SK-N-SH (cell line): ENCODE data around the gene DHODH. TPM values are rescaled to one million over a fixed set of nuclear protein-coding genes. Genes with fewer than 3 reads are reported as not detected.

Experiments used
- CTCF ChIA-PET: fragments of 300-600, 350-600 bp; formaldehyde crosslinking; extraction: SDS; loops from one replicate; lab custom pipeline; 2021; lab: Yijun Ruan, JAX
- POLR2A ChIA-PET: fragments of 350-600 bp; sonication (Branson Sonifier 250); formaldehyde crosslinking; extraction: SDS; loops from one replicate; lab custom pipeline; 2020; ENCODE audit warnings: antibody characterized with exemption, inconsistent platforms; lab: Yijun Ruan, JAX
- DNase-seq: peaks from one replicate; pipeline ENCODE4 v3.0.0; 2012
- H2AFZ ChIP-seq: fragments of 200-600 bp; sonication (generic); 2 replicates; pipeline ENCODE4 v1.8.1; 2016; ENCODE audit warnings: antibody characterized with exemption, mild to moderate bottlenecking, low read depth
- H3F3A ChIP-seq: fragments of 200-600 bp; sonication (generic); replicated peaks from 2 replicates; pipeline ENCODE3; 2016; ENCODE audit warnings: antibody characterized with exemption, mild to moderate bottlenecking; ENCODE audit not compliant: insufficient read depth
- H3K27ac ChIP-seq, 2 experiments: fragments of 200-500 bp in 1 of 2; fragments of 200-600 bp in 1 of 2; sonication (Bioruptor generic) in 1 of 2; sonication (generic), shearing (Covaris generic) in 1 of 2; 2 replicates each; pipeline versions ENCODE4 v1.5.1 to v1.6.1; 2014 to 2016; ENCODE audit warnings: low read depth in 2 of 2, inconsistent platforms in 1 of 2, low read length in 1 of 2, mild to moderate bottlenecking in 1 of 2, mixed read lengths in 1 of 2
- H3K27me3 ChIP-seq: fragments of 200-600 bp; sonication (generic), shearing (Covaris generic); 2 replicates; pipeline ENCODE4 v1.6.1; 2016; ENCODE audit warnings: mixed run types; ENCODE audit not compliant: insufficient read depth
- H3K36me3 ChIP-seq, 2 experiments: fragments of 200-500 bp in 1 of 2; fragments of 200-600 bp in 1 of 2; sonication (Bioruptor generic) in 1 of 2; sonication (generic) in 1 of 2; replicated peaks in 1 of 2; 2 replicates each; pipeline versions ENCODE3 to v1.5.1; 2014 to 2016; ENCODE audit warnings: low read length in 1 of 2, mild to moderate bottlenecking in 1 of 2; ENCODE audit not compliant: insufficient read depth in 2 of 2, control insufficient read depth in 1 of 2
- H3K4me1 ChIP-seq, 2 experiments: fragments of 200-500 bp in 1 of 2; fragments of 200-600 bp in 1 of 2; sonication (Bioruptor generic) in 1 of 2; sonication (generic), shearing (Covaris generic) in 1 of 2; 2 replicates each; pipeline versions ENCODE4 v1.5.1 to v1.6.1; 2014 to 2016; ENCODE audit warnings: low read depth in 1 of 2, low read length in 1 of 2, mixed run types in 1 of 2; ENCODE audit not compliant: insufficient read depth in 2 of 2, control insufficient read depth in 1 of 2
- H3K4me2 ChIP-seq: fragments of 200-600 bp; sonication (generic), shearing (Covaris generic); 2 replicates; pipeline ENCODE4 v1.6.1; 2017; ENCODE audit warnings: mixed run types
- H3K4me3 ChIP-seq, 2 experiments: fragments of 200-500 bp in 1 of 2; fragments of 200-600 bp in 1 of 2; sonication (Bioruptor generic) in 1 of 2; sonication (generic), shearing (Covaris generic) in 1 of 2; 2 replicates each; pipeline versions ENCODE4 v1.5.1 to v1.8.1; 2014 to 2016; ENCODE audit warnings: low read depth in 2 of 2, inconsistent platforms in 1 of 2, low read length in 1 of 2, mild to moderate bottlenecking in 1 of 2, mixed read lengths in 1 of 2, moderate library complexity in 1 of 2
- H3K79me2 ChIP-seq: fragments of 200-600 bp; sonication (generic); 2 replicates; pipeline ENCODE4 v1.8.1; 2017; ENCODE audit warnings: mild to moderate bottlenecking; ENCODE audit not compliant: insufficient read depth
- H3K9ac ChIP-seq: fragments of 200-600 bp; sonication (generic); 2 replicates; pipeline ENCODE4 v1.6.1; 2017; ENCODE audit warnings: mixed run types
- H3K9me2 ChIP-seq: fragments of 200-600 bp; sonication (generic); 2 replicates; pipeline ENCODE4 v1.6.1; 2017; ENCODE audit warnings: mixed run types
- H3K9me3 ChIP-seq: fragments of 200-600 bp; sonication (generic); 2 replicates; pipeline ENCODE4 v1.6.1; 2017; ENCODE audit warnings: mixed run types, mild to moderate bottlenecking, moderate library complexity
- H4K20me1 ChIP-seq: fragments of 200-600 bp; sonication (generic); 2 replicates; pipeline ENCODE4 v1.6.1; 2017; ENCODE audit warnings: mild to moderate bottlenecking, mixed run types; ENCODE audit not compliant: insufficient read depth
- CHD2 ChIP-seq: fragments of 150-350 bp; IDR thresholded peaks from 2 replicates; pipeline ENCODE4 v1.6.1; 2018; ENCODE audit warnings: low read length; ENCODE audit not compliant: partially characterized antibody
- EP300 ChIP-seq, 2 experiments: IDR thresholded peaks; 2 replicates each; pipeline versions ENCODE4 v1.4.0 to v1.6.1; 2012; ENCODE audit warnings: borderline replicate concordance in 1 of 2, low read depth in 1 of 2, low read length in 1 of 2
- EZH2phosphoT487 ChIP-seq: fragments of 200-600 bp; sonication (generic); IDR thresholded peaks from 2 replicates; pipeline ENCODE4 v1.6.1; 2017; ENCODE audit warnings: low read depth, mixed run types, mild to moderate bottlenecking, antibody characterized with exemption, moderate library complexity, borderline replicate concordance
- FOXJ3 ChIP-seq: sonication (generic); formaldehyde crosslinking; IDR thresholded peaks from 2 replicates; pipeline ENCODE4 v1.5.1; 2020; ENCODE audit warnings: mild to moderate bottlenecking, missing genetic modification reagents
- GABPA ChIP-seq: IDR thresholded peaks from 2 replicates; pipeline ENCODE4 v1.4.0; 2012; ENCODE audit warnings: low read depth, mild to moderate bottlenecking
- JUND ChIP-seq: IDR thresholded peaks from 2 replicates; pipeline ENCODE4 v1.4.0; 2012
- MEF2A ChIP-seq: IDR thresholded peaks from 2 replicates; pipeline ENCODE4 v1.4.0; 2012; ENCODE audit warnings: low read depth, borderline replicate concordance
- NFIC ChIP-seq: IDR thresholded peaks from 2 replicates; pipeline ENCODE4 v1.4.0; 2012; ENCODE audit warnings: borderline replicate concordance
- RCOR1 ChIP-seq: fragments of 150-350 bp; IDR thresholded peaks from 2 replicates; pipeline ENCODE4 v1.6.1; 2017; ENCODE audit warnings: antibody characterized with exemption, low read length
- RFX5 ChIP-seq: IDR thresholded peaks from 2 replicates; pipeline ENCODE4 v1.6.1; 2012; ENCODE audit warnings: mild to moderate bottlenecking, improper control_type of control experiment, low read length
- SMC3 ChIP-seq: IDR thresholded peaks from 2 replicates; pipeline ENCODE4 v1.6.1; 2012; ENCODE audit warnings: low read depth, low read length, improper control_type of control experiment
- TAF1 ChIP-seq: IDR thresholded peaks from 2 replicates; pipeline ENCODE4 v1.6.1; 2012; ENCODE audit warnings: low read depth, mild to moderate bottlenecking, low read length, moderate library complexity, borderline replicate concordance
- YY1 ChIP-seq: IDR thresholded peaks from 2 replicates; pipeline ENCODE4 v1.4.0; 2012; ENCODE audit warnings: low read depth, mild to moderate bottlenecking
- WGBS: methylation state at CpG from one replicate; pipeline ENCODE4 v1.1.6; 2017; ENCODE audit warnings: low lambda C conversion rate; 5-methylcytosine and 5-hydroxymethylcytosine counted together
- polyA plus RNA-seq, 3 experiments: library from polyadenylated mRNA; depleted of rRNA; stranded (reverse); fragments of >200 nt; gene quantifications; 2 replicates each; pipeline ENCODE4 v1.2.3, GENCODE V29; 2012
- TF ChIP-seq, protein P1 (sequence below): fragments of 200-600 bp; sonication (generic); IDR thresholded peaks from 2 replicates; pipeline ENCODE4 v1.6.1; 2017; ENCODE audit warnings: antibody characterized with exemption, mild to moderate bottlenecking, moderate library complexity
- TF ChIP-seq, protein P2 (sequence below): fragments of 150-350 bp; IDR thresholded peaks from 2 replicates; pipeline ENCODE4 v1.6.1; 2016; ENCODE audit warnings: mild to moderate bottlenecking, low read depth, low read length
- TF ChIP-seq, protein P3 (sequence below): IDR thresholded peaks from 2 replicates; pipeline ENCODE4; 2012
- TF ChIP-seq, protein P4 (sequence below): IDR thresholded peaks from 2 replicates; pipeline ENCODE4 v1.4.0; 2012; ENCODE audit warnings: low read depth
- TF ChIP-seq, protein P5 (sequence below): fragments of 150-350 bp; IDR thresholded peaks from 2 replicates; pipeline ENCODE4 v1.6.1; 2017; ENCODE audit warnings: antibody characterized with exemption, low read length, low read depth, borderline replicate concordance

The DHODH gene
- polyA plus RNA-seq, 1 of the 3 experiments (the other 2 are of a cell fraction), result 10.9 TPM

DNA sequence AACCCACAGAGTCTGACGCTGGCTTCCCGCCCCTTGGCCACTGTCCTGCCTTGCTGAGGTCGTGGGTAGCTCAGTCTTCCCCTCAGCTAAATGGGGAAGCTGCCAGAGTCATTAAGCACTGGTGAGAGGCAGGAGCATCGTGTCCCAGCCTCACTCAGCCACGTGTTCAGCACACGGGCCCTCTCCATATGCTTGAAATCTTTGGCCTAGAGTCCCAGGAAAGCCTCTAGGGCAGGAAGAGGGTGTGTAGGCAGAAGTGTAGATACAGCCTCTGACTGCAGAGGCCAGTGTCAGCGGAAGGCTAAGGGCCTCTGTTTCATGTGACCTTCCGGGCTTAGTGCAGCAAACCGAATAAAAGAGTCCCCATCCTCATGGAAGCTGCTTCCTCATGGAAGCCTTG lies 4.1 kb downstream of the DHODH start:
- Histone ChIP-seq H3K36me3 (peaks cover 3 to 34% of the 10 kb centered on the region in 2 experiments), H3K4me3 (no peak overlapping the region), H3K79me2 (peaks cover 8% of the 10 kb centered on the region; the same call in 1 of the 2 replicates), H3K9me3 (no peaks in the 10 kb centered on the region), H3K9ac (no peak overlapping the region), H3K27ac (no peak overlapping the region), H3K27me3 (no peaks in the 10 kb centered on the region), H3F3A (peaks cover 3% of the 10 kb centered on the region), H4K20me1 (no peaks in the 10 kb centered on the region), H3K9me2 (no peaks in the 10 kb centered on the region), H3K4me2 (no peak overlapping the region), H2AFZ (no peak overlapping the region), H3K4me1 (no peaks in the 10 kb centered on the region; a peak in 1 of 4 replicates)
- DNase-seq, result no peak
- no peak for TF ChIP-seq RCOR1
- TF ChIP-seq, protein P1, sequence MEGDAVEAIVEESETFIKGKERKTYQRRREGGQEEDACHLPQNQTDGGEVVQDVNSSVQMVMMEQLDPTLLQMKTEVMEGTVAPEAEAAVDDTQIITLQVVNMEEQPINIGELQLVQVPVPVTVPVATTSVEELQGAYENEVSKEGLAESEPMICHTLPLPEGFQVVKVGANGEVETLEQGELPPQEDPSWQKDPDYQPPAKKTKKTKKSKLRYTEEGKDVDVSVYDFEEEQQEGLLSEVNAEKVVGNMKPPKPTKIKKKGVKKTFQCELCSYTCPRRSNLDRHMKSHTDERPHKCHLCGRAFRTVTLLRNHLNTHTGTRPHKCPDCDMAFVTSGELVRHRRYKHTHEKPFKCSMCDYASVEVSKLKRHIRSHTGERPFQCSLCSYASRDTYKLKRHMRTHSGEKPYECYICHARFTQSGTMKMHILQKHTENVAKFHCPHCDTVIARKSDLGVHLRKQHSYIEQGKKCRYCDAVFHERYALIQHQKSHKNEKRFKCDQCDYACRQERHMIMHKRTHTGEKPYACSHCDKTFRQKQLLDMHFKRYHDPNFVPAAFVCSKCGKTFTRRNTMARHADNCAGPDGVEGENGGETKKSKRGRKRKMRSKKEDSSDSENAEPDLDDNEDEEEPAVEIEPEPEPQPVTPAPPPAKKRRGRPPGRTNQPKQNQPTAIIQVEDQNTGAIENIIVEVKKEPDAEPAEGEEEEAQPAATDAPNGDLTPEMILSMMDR, result no peak
- no peak for TF ChIP-seq NFIC
- TF ChIP-seq, protein P2, sequence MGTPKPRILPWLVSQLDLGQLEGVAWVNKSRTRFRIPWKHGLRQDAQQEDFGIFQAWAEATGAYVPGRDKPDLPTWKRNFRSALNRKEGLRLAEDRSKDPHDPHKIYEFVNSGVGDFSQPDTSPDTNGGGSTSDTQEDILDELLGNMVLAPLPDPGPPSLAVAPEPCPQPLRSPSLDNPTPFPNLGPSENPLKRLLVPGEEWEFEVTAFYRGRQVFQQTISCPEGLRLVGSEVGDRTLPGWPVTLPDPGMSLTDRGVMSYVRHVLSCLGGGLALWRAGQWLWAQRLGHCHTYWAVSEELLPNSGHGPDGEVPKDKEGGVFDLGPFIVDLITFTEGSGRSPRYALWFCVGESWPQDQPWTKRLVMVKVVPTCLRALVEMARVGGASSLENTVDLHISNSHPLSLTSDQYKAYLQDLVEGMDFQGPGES, result no peak
- TF ChIP-seq SMC3, result no peak
- TF ChIP-seq, protein P3, sequence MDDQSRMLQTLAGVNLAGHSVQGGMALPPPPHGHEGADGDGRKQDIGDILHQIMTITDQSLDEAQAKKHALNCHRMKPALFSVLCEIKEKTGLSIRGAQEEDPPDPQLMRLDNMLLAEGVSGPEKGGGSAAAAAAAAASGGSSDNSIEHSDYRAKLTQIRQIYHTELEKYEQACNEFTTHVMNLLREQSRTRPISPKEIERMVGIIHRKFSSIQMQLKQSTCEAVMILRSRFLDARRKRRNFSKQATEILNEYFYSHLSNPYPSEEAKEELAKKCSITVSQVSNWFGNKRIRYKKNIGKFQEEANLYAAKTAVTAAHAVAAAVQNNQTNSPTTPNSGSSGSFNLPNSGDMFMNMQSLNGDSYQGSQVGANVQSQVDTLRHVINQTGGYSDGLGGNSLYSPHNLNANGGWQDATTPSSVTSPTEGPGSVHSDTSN, result no peak
- TF ChIP-seq, protein P4, sequence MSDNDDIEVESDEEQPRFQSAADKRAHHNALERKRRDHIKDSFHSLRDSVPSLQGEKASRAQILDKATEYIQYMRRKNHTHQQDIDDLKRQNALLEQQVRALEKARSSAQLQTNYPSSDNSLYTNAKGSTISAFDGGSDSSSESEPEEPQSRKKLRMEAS, result no peak
- no peak for TF ChIP-seq CHD2
- no peak for TF ChIP-seq EZH2phosphoT487
- no peak for TF ChIP-seq FOXJ3
- no peak for TF ChIP-seq JUND
- TF ChIP-seq TAF1, result no peak
- WGBS, result 85% methylated on average over 6 of the region's 9 CpGs
- POLR2A ChIA-PET, result no interaction called here
- CTCF ChIA-PET, result no interaction called here

DNA sequence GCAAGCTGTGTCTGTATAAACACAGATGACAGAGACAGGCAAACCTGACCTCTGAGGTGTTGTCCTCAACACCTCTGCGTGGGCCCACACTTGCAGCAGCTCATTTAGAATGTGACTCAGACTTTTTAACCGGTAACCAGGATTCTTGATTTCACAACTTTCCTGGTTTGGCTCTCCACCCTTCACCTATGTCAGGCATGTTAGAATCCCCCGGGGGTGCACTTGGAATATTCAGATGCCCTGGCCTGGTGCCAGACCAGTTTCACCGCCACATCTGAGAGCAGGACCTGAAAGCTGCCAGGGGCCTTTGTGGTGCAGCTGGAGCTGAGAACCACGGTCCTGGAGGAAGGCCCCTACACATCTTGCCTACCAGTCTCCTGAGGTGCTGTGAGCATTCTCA lies 4.8 kb downstream of the DHODH start:
- Histone ChIP-seq H3K9ac (no peak overlapping the region), H3K36me3 (peaks cover 3 to 36% of the 10 kb centered on the region in 2 experiments), H3K4me2 (no peak overlapping the region), H3K27me3 (no peaks in the 10 kb centered on the region), H4K20me1 (no peaks in the 10 kb centered on the region), H3K9me2 (no peaks in the 10 kb centered on the region), H3F3A (no peaks in the 10 kb centered on the region), H3K27ac (no peak overlapping the region), H3K79me2 (peaks cover 8% of the 10 kb centered on the region; the same call in 1 of the 2 replicates), H3K4me1 (no peaks in the 10 kb centered on the region; a peak in 1 of 4 replicates), H3K4me3 (no peak overlapping the region), H2AFZ (no peak overlapping the region), H3K9me3 (no peaks in the 10 kb centered on the region)
- no peak for DNase-seq
- ChIA-PET CTCF (no interaction called here), POLR2A (no interaction called here)
- 60% methylated on average over 4 of the region's 5 CpGs for WGBS
- TF ChIP-seq, protein P5, sequence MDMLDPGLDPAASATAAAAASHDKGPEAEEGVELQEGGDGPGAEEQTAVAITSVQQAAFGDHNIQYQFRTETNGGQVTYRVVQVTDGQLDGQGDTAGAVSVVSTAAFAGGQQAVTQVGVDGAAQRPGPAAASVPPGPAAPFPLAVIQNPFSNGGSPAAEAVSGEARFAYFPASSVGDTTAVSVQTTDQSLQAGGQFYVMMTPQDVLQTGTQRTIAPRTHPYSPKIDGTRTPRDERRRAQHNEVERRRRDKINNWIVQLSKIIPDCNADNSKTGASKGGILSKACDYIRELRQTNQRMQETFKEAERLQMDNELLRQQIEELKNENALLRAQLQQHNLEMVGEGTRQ, result no peak
- no peak for TF ChIP-seq SMC3
- TF ChIP-seq, protein P4, result no peak
- no peak for TF ChIP-seq RFX5
- no peak for TF ChIP-seq YY1
- TF ChIP-seq EP300 (IDR thresholded peaks at IDR 0.05; ENCODE audit: borderline replicate concordance in 1 of 2, low read depth in 1 of 2, low read length in 1 of 2), result no peak
- no peak for TF ChIP-seq GABPA
- TF ChIP-seq MEF2A, result no peak
- TF ChIP-seq, protein P3, result no peak
- TF ChIP-seq, protein P1, result no peak
- no peak for TF ChIP-seq CHD2
